H1 (cell line): ENCODE results near the gene SLC13A1. TPM values are rescaled to one million over a fixed set of nuclear protein-coding genes. Genes with fewer than 3 reads are reported as not detected.

Source experiments
- EGR1 ChIP-seq: IDR thresholded peaks from 2 replicates; pipeline ENCODE4 v1.6.1; 2011; ENCODE audit warnings: low read depth, low read length, borderline replicate concordance
- JUN ChIP-seq: IDR thresholded peaks from 2 replicates; pipeline ENCODE4 v1.6.1; 2011; ENCODE audit warnings: low read depth, mild to moderate bottlenecking, improper control_type of control experiment, low read length
- NANOG ChIP-seq: IDR thresholded peaks from 2 replicates; pipeline ENCODE4 v1.6.1; 2011; ENCODE audit warnings: low read length, low read depth, mild to moderate bottlenecking, inconsistent platforms; ENCODE audit not compliant: insufficient read depth, poor library complexity, severe bottlenecking
- PHF8 ChIP-seq: fragments of 200-600 bp; sonication (generic); conservative IDR thresholded peaks from 2 replicates; pipeline ENCODE4 v1.7.1; 2012; ENCODE audit warnings: low read depth, mild to moderate bottlenecking, inconsistent platforms, low read length, moderate library complexity
- SP4 ChIP-seq: IDR thresholded peaks from 2 replicates; pipeline ENCODE4 v1.6.1; 2012; ENCODE audit warnings: low read length, inconsistent platforms
- SUZ12 ChIP-seq: fragments of 200-600 bp; sonication (generic); IDR thresholded peaks from 2 replicates; pipeline ENCODE4 v1.6.1; 2012; ENCODE audit warnings: mild to moderate bottlenecking, inconsistent platforms, low read length, moderate library complexity, mixed read lengths
- TAF1 ChIP-seq: IDR thresholded peaks from 2 replicates; pipeline ENCODE4 v1.6.1; 2011; ENCODE audit warnings: mild to moderate bottlenecking, low read depth, low read length
- TBP ChIP-seq: IDR thresholded peaks from 2 replicates; pipeline ENCODE4 v1.6.1; 2011; ENCODE audit warnings: low read depth, low read length, improper control_type of control experiment
- polyA plus RNA-seq, 7 experiments: library from polyadenylated mRNA; depleted of rRNA in 3 of 7; stranded (reverse) in 5 of 7; unstranded in 2 of 7; fragments of >200 nt in 5 of 7; fragments of 200-250 nt in 2 of 7; gene quantifications; 1 replicate in 5 of 7; 2 replicates in 1 of 7; 4 replicates in 1 of 7; pipeline versions ENCODE4 v1.2.1 to v1.2.3, GENCODE V29; 2011 to 2013; ENCODE audit warnings: missing spikeins in 2 of 7, mixed read lengths in 2 of 7
- total RNA-seq: library from RNA; stranded (reverse); fragmentation: NEBNext Ultra II Directional; extraction: Animal tissue kit (Norgen Biotek cat#: 25700); gene quantifications from 2 replicates; pipeline ENCODE4 v1.2.1, GENCODE V29; 2021

SLC13A1 gene
- total and polyA plus RNA-seq, 2 of the 8 experiments (the other 6 are each of a cell fraction or from before 2014, with no cell fraction given): not detected

DNA sequence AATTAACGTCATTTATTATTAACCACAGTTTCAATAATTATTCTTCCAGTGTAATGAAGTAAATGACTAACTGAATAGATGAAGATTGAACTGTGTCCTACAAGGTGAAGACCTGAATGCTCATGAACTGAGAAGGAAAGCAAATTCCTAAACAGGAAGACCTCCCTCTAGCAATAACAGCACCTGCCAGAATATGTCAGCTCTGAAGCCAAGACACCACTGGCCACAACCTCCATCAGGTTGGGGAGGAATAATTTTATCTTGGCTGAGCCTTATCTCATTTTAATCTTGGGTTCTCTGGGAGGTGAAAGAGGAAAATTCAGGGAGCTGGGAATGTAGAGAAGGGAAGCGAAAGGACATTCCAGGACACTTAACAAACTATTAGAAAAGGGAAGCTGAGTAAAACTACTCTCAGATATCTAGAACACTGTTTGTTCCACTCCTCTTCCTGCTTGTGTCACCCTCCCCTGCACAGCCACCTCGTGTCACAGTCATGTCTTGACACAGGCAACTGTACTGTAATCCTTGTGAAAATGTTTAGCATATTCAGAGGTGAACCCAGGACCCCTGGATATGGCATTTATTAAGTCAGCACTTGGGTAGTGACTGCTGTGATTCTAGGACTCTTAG is 4.6 kb upstream of the SLC13A1 start (continued):
- TF ChIP-seq EGR1: no peak
- TF ChIP-seq PHF8: no peak
- no peak for TF ChIP-seq SP4
- no peak for TF ChIP-seq TAF1
- TF ChIP-seq SUZ12: no peak
- TF ChIP-seq JUN: no peak
- no peak for TF ChIP-seq TBP
- TF ChIP-seq NANOG: no peak
